Activated CD4-positive, CD25-positive, alpha-beta regulatory T cell treated with anti-CD3 and anti-CD28 coated beads, Interleukin-2, amount 50 U/mL, for 16 hours (primary cell): ENCODE measurements around the gene SEPSECS.

Source experiments
- DNase-seq: peaks from one replicate; pipeline ENCODE4 v3.0.0-alpha.2; 2020; ENCODE audit warnings: low read depth, low spot score

Gene SEPSECS

GRCh38 chr4:25159837-25160713, at the start of gene SEPSECS:
Gene SEPSECS (minus strand): TSS chr4:25160449. CDS start chr4:25160369, 80 bp downstream.
- peak; percentile 89 for DNase-seq

- DNase-seq: no peak
Measured at GRCh38 chr4:25209702-25210101, 49.5 kb upstream of the SEPSECS start.

GRCh38 chr4:25207997-25208396, 47.7 kb upstream of the SEPSECS start:
- no peak for DNase-seq

- DNase-seq: no peak
Measured at GRCh38 chr4:25198713-25199112, 38.5 kb upstream of the SEPSECS start.

GRCh38 chr4:25190407-25190806, 30.2 kb upstream of the SEPSECS start:
- no peak for DNase-seq

- DNase-seq: no peak
Measured at GRCh38 chr4:25184056-25184455, 23.8 kb upstream of the SEPSECS start.

GRCh38 chr4:25182937-25183336, 22.7 kb upstream of the SEPSECS start:
- no peak for DNase-seq

- peak; percentile 23 for DNase-seq
Measured at GRCh38 chr4:25180524-25181131, 20.4 kb upstream of the SEPSECS start.

GRCh38 chr4:25178838-25179261, 18.6 kb upstream of the SEPSECS start:
- DNase-seq: no peak

GRCh38 chr4:25177147-25177546, 16.9 kb upstream of the SEPSECS start:
- no peak for DNase-seq

GRCh38 chr4:25174674-25175073, 14.4 kb upstream of the SEPSECS start:
- DNase-seq: no peak

- DNase-seq: no peak
Measured at GRCh38 chr4:25172961-25173915, 13.0 kb upstream of the SEPSECS start.

- DNase-seq: no peak
Measured at GRCh38 chr4:25171201-25171865, 11.1 kb upstream of the SEPSECS start.

- no peak for DNase-seq
Measured at GRCh38 chr4:25169446-25169845, 9.2 kb upstream of the SEPSECS start.

GRCh38 chr4:25165916-25166315, 5.7 kb upstream of the SEPSECS start:
- DNase-seq: no peak

GRCh38 chr4:25163196-25163595, 2.9 kb upstream of the SEPSECS start:
- no peak for DNase-seq

- DNase-seq: no peak
Measured at GRCh38 chr4:25162566-25162965, 2.3 kb upstream of the SEPSECS start.

GRCh38 chr4:25161593-25161950, 1.3 kb upstream of the SEPSECS start:
- DNase-seq: no peak

GRCh38 chr4:25160714-25161592, 704 bp upstream of the SEPSECS start:
- no peak for DNase-seq

GRCh38 chr4:25158817-25159216, 1.4 kb downstream of the SEPSECS start:
- DNase-seq: no peak
